ENCODE results near the gene KCNF1. TPM values are rescaled to one million over a fixed set of nuclear protein-coding genes. Genes with fewer than 3 reads are reported as not detected.

Gene KCNF1
- total and polyA plus RNA-seq, 2 of the 8 experiments (the other 6 are each of a cell fraction or from before 2014, with no cell fraction given), result 0.48 to 1.5 TPM

DNA sequence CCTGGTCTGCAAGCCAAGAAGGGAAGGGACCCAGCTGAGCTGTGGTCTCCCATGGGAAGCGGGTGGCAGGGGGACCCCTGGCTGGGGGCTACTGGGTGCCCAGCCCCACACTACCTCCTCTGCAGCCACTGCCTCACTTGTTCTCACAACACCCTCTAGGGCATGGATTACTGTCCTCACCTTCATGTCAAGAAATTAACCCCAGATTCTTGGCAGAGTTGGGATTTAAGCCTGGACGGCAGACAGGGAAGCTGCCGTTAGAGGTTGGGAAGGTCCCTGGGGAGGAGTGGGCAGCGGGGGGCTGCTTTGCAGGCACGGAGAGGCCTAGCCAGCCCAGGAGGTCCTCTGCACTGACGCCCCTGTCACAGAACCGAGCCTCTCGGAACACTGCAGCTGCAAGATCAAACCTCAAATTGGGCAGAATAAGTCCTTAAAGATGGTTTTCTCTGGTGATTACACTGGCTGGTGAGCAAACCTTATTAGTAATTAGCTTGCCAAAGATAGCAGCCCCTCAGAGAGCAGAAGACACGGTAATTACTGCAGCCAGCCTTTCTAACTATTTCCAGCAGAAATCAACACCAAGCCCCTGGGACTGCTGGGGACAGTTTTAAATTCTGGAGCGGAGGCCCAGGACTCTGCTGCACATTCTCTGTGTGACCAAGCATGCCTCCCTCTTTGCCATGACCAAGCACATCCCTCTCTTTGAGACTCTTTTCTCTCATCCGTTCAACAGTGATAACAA, 35.9 kb downstream of the KCNF1 start:
- no peak overlapping the region for H3K4me3 ChIP-seq (ENCODE audit: extremely low read depth in 1 of 4, insufficient read depth in 2 of 4, low read depth in 3 of 4, low read length in 4 of 4)
- 90% methylated on average over 11 of the region's 11 CpGs; no CpG with 5 or more reads in 1 of the 2 experiments for WGBS, 2 experiments (ENCODE audit: extremely low coverage in 1 of 2, insufficient coverage in 1 of 2, insufficient read length in 1 of 2, insufficient replicate concordance in 2 of 2, low coverage in 1 of 2, low lambda C conversion rate in 2 of 2, missing lambda C conversion rate in 1 of 2)
- CTCF ChIA-PET (ENCODE audit: partially characterized antibody), result interaction anchor here (0.8 to 1.4 kb wide), 5 partner anchors 12 to 111 kb away, joined by 3 to 5 read pairs (median 3); no protein-coding TSS in a partner anchor
- no peaks in the 10 kb centered on the region for H3K27me3 ChIP-seq (replicated peaks in 1 of 4; ENCODE audit: control insufficient read depth in 3 of 4, extremely low read depth in 1 of 4, insufficient read depth in 3 of 4, low read length in 3 of 4)
- H4K20me1 ChIP-seq (replicated peaks in 1 of 2; ENCODE audit: control insufficient read depth in 1 of 2, insufficient read depth in 2 of 2, low read length in 2 of 2), result peaks cover 0 to 2% of the 10 kb centered on the region in 2 experiments
- no peak overlapping the region for H2AK5ac ChIP-seq (ENCODE audit: low read depth, low read length)
- POLR2A ChIA-PET (ENCODE audit: partially characterized antibody), result no interaction called here
- no peak overlapping the region for H2BK12ac ChIP-seq (ENCODE audit: low read depth, low read length)
- H2BK120ac ChIP-seq (replicated peaks; ENCODE audit: low read depth, low read length), result no peak overlapping the region
- DNase-seq (ENCODE audit: low read depth in 1 of 2, low spot score in 2 of 2), result no peak
- FAIRE-seq, result no peak
- no peak overlapping the region for H2BK5ac ChIP-seq (ENCODE audit: low read depth, low read length)
- H3K56ac ChIP-seq (replicated peaks; ENCODE audit: insufficient read length, low read depth, low read length), result no peak overlapping the region
- H2BK15ac ChIP-seq (ENCODE audit: low read length), result no peak overlapping the region
- no peak overlapping the region for H3K27ac ChIP-seq (ENCODE audit: low read depth, low read length)
- no peak overlapping the region for H2BK20ac ChIP-seq (ENCODE audit: low read length)
- H3K9me3 ChIP-seq (ENCODE audit: insufficient read depth in 2 of 2, low read depth in 1 of 2, low read length in 1 of 2), result no peaks in the 10 kb centered on the region; a peak in 1 of 4 replicates
- no peak overlapping the region for H3K4ac ChIP-seq (replicated peaks; ENCODE audit: insufficient read length, low read depth, low read length)
- no peak overlapping the region for H3K4me2 ChIP-seq (ENCODE audit: insufficient read depth in 1 of 2, low read depth in 2 of 2, low read length in 2 of 2)
- no peaks in the 10 kb centered on the region for H3K36me3 ChIP-seq (ENCODE audit: control insufficient read depth in 2 of 4, insufficient read depth in 4 of 4, low read length in 3 of 4)
- H4K91ac ChIP-seq (replicated peaks; ENCODE audit: insufficient read length, low read length), result no peak overlapping the region
- H3K23me2 ChIP-seq (ENCODE audit: low read depth, low read length), result peaks cover 5% of the 10 kb centered on the region; the same call in 1 of the 2 replicates
- H3K14ac ChIP-seq (ENCODE audit: insufficient read length), result no peak overlapping the region
- no peak overlapping the region for H3K23ac ChIP-seq (ENCODE audit: insufficient read length)
- no peak overlapping the region for H3K9ac ChIP-seq (replicated peaks in 1 of 4; ENCODE audit: extremely low read depth in 1 of 4, low read depth in 3 of 4, low read length in 3 of 4)
- H2AFZ ChIP-seq (ENCODE audit: low read length), result no peak overlapping the region
- H3K79me1 ChIP-seq (ENCODE audit: low read depth, low read length), result no peaks in the 10 kb centered on the region
- no peaks in the 10 kb centered on the region for H3K4me1 ChIP-seq (replicated peaks in 1 of 4; ENCODE audit: control insufficient read depth in 3 of 4, insufficient read depth in 4 of 4, low read length in 3 of 4)
- no peak overlapping the region for H4K8ac ChIP-seq (ENCODE audit: extremely low read depth, insufficient read depth, low read length)
- H3K79me2 ChIP-seq (ENCODE audit: control insufficient read depth in 1 of 2, insufficient read depth in 2 of 2, low read length in 2 of 2), result no peaks in the 10 kb centered on the region
- H4K5ac ChIP-seq (ENCODE audit: insufficient read length, low read depth, low read length), result no peak overlapping the region
- no peak overlapping the region for H3K18ac ChIP-seq (ENCODE audit: extremely low read depth, low read length)
- TF ChIP-seq, protein P1, sequence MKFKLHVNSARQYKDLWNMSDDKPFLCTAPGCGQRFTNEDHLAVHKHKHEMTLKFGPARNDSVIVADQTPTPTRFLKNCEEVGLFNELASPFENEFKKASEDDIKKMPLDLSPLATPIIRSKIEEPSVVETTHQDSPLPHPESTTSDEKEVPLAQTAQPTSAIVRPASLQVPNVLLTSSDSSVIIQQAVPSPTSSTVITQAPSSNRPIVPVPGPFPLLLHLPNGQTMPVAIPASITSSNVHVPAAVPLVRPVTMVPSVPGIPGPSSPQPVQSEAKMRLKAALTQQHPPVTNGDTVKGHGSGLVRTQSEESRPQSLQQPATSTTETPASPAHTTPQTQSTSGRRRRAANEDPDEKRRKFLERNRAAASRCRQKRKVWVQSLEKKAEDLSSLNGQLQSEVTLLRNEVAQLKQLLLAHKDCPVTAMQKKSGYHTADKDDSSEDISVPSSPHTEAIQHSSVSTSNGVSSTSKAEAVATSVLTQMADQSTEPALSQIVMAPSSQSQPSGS (IDR thresholded peaks at IDR 0.05; ENCODE audit: low read length), result no peak
- TF ChIP-seq SIN3A (conservative IDR thresholded peaks at IDR 0.05 in 1 of 2, IDR thresholded peaks at IDR 0.05 in 1 of 2; ENCODE audit: low read depth in 1 of 2, low read length in 2 of 2) (no peak), POU5F1 (IDR thresholded peaks at IDR 0.05; ENCODE audit: low read depth, low read length) (no peak)
